ENCODE measurements around the gene ZNF346. TPM values are rescaled to one million over a fixed set of nuclear protein-coding genes. Genes with fewer than 3 reads are reported as not detected.

Gene ZNF346
- total and polyA plus RNA-seq, 2 of the 13 experiments (the other 11 are each of a cell fraction or from before 2014, with no cell fraction given) = 8.6 to 19.4 TPM

DNA sequence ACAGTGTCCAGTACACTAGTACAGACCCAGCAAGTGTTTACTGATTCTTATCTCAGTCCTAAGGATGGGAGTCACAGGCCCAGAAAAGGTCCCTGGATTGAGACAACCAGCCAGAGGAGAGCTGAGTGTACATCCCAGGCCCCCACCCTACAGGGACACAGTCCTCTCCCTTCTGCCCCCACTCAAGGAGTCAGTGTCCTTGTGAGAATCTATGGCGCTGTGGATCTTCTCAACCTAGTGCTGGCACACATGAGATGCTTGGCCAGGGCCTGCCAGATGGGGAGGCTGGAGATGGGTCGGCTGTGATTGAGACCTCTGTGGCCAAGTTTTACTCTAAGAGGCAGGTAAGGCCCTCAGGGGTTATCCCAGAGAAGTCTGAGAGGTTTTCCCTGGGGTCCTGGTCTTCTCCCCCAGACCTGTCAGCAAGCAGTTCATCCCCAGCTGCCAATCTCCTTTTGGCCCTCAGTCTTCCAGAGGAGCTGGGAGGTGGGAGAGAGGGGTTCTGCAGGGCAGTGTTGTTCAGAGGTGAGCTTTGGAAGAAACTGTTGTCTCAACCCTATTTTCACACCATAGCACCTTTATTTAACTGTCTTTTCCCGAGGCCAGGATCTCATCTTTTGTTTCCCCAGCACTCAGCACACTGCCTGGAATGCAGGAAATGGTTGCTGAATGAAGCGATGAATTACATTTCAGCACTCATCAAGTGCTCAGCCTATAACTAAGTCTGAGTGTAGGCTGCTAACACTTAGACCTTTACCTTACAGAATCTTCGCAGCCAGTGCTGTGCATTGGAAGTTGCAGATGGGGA, 107.9 kb downstream of the ZNF346 start (continued):
- TF ChIP-seq ZNF598 (CRISPR knock-in tag; IDR thresholded peaks at IDR 0.05; ENCODE audit: borderline replicate concordance) = no peak
- no peak for TF ChIP-seq CHD2 (IDR thresholded peaks at IDR 0.05; ENCODE audit: low read depth, low read length)
- no peak for TF ChIP-seq NCOA2 (CRISPR knock-in tag; IDR thresholded peaks at IDR 0.05)
- TF ChIP-seq EED (CRISPR knock-in tag; IDR thresholded peaks at IDR 0.05) = no peak
- TF ChIP-seq ZNF510 (CRISPR knock-in tag; IDR thresholded peaks at IDR 0.05; ENCODE audit: low read depth) = no peak

Other genes with a start within 250 kb of the ZNF346 start
- gene UNC5A, start 212.1 kb upstream of the ZNF346 start, total RNA-seq (2016; rRNA removed; fragmentation: Illumina TruSeq; extraction: Trizol) = not detected in 2 replicates
- 0.03 TPM in 1 of 2 replicates, not detected in the other for gene UNC5A, start 212.1 kb upstream of the ZNF346 start, polyA plus RNA-seq (2011; rRNA removed)
- gene HK3, start 123.3 kb upstream of the ZNF346 start, total RNA-seq (2016; rRNA removed; fragmentation: Illumina TruSeq; extraction: Trizol) = not detected in 2 replicates
- gene HK3, start 123.3 kb upstream of the ZNF346 start, polyA plus RNA-seq (2011; rRNA removed) = 0.13 TPM in 1 of 2 replicates, not detected in the other
- gene UIMC1, start 15.9 kb upstream of the ZNF346 start, total RNA-seq (2016; rRNA removed; fragmentation: Illumina TruSeq; extraction: Trizol) = 32.7 and 37.5 TPM in 2 replicates
- gene UIMC1, start 15.9 kb upstream of the ZNF346 start, polyA plus RNA-seq (2011; rRNA removed) = 14.0 and 18.9 TPM in 2 replicates
- gene FGFR4, start 64.2 kb downstream of the ZNF346 start, total RNA-seq (2016; rRNA removed; fragmentation: Illumina TruSeq; extraction: Trizol) = 109 and 219 TPM in 2 replicates
- gene FGFR4, start 64.2 kb downstream of the ZNF346 start, polyA plus RNA-seq (2011; rRNA removed) = 129 and 188 TPM in 2 replicates
- 0.09 and 0.18 TPM in 2 replicates for gene NSD1, start 111.1 kb downstream of the ZNF346 start, total RNA-seq (2016; rRNA removed; fragmentation: Illumina TruSeq; extraction: Trizol)
- gene NSD1, start 111.1 kb downstream of the ZNF346 start, polyA plus RNA-seq (2011; rRNA removed) = 0.01 and 0.05 TPM in 2 replicates